Measurements from ENCODE around the gene SRSF7.
"Not testable (repeated sequence)": the region's sequence is repeated elsewhere in the genome, so short reads cannot be mapped to it uniquely, and the experiment has no call there.

The SRSF7 gene

GRCh38 chr2:38711558-38711957 lies 39.6 kb downstream of the SRSF7 start:
- Histone ChIP-seq H3K27me3 (replicated peaks) (no peaks in the 10 kb centered on the region), H3K4me3 (ENCODE audit: low read depth, low read length) (no peak overlapping the region), H3K36me3 (replicated peaks) (no peaks in the 10 kb centered on the region), H3K27ac (no peak overlapping the region)
- no peak for TF ChIP-seq CTCF (IDR thresholded peaks at IDR 0.05; ENCODE audit: low read depth, low read length, missing control alignments)
- in situ Hi-C loops (cut with HindIII; ENCODE audit: low pct_ligation_motif_present, low sequenced_read_pairs): no loop called here
- no peak for DNase-seq

- no peak overlapping the region for H3K4me3 ChIP-seq (ENCODE audit: low read depth, low read length)
- H3K36me3 ChIP-seq (replicated peaks): no peaks in the 10 kb centered on the region
- no peak for DNase-seq
- H3K27ac ChIP-seq: no peak overlapping the region
- no peaks in the 10 kb centered on the region for H3K27me3 ChIP-seq (replicated peaks)
- no peak for TF ChIP-seq CTCF (IDR thresholded peaks at IDR 0.05; ENCODE audit: low read depth, low read length, missing control alignments)
- in situ Hi-C loops (cut with HindIII; ENCODE audit: low pct_ligation_motif_present, low sequenced_read_pairs): no loop called here
Measured at GRCh38 chr2:38709567-38710194, 41.5 kb downstream of the SRSF7 start.

GRCh38 chr2:38708900-38709566 lies 42.1 kb downstream of the SRSF7 start:
- in situ Hi-C loops (cut with HindIII; ENCODE audit: low pct_ligation_motif_present, low sequenced_read_pairs): no loop called here
- H3K36me3 ChIP-seq (replicated peaks): no peaks in the 10 kb centered on the region
- no peak overlapping the region for H3K27ac ChIP-seq
- H3K27me3 ChIP-seq (replicated peaks): no peaks in the 10 kb centered on the region
- DNase-seq: no peak
- H3K4me3 ChIP-seq (ENCODE audit: low read depth, low read length): no peak overlapping the region
- no peak for TF ChIP-seq CTCF (IDR thresholded peaks at IDR 0.05; ENCODE audit: low read depth, low read length, missing control alignments)

GRCh38 chr2:38708491-38708890 lies 42.7 kb downstream of the SRSF7 start:
- in situ Hi-C loops (cut with HindIII; ENCODE audit: low pct_ligation_motif_present, low sequenced_read_pairs); H3K4me3 ChIP-seq (ENCODE audit: low read depth, low read length); H3K36me3 ChIP-seq (replicated peaks); DNase-seq; H3K27ac ChIP-seq; H3K27me3 ChIP-seq (replicated peaks): not testable (repeated sequence)

- in situ Hi-C loops (cut with HindIII; ENCODE audit: low pct_ligation_motif_present, low sequenced_read_pairs): no loop called here
- no peak overlapping the region for H3K27ac ChIP-seq
- no peak for TF ChIP-seq CTCF (IDR thresholded peaks at IDR 0.05; ENCODE audit: low read depth, low read length, missing control alignments)
- H3K36me3 ChIP-seq (replicated peaks): no peaks in the 10 kb centered on the region
- no peak overlapping the region for H3K4me3 ChIP-seq (ENCODE audit: low read depth, low read length)
- DNase-seq: no peak
- no peaks in the 10 kb centered on the region for H3K27me3 ChIP-seq (replicated peaks)
Measured at GRCh38 chr2:38706846-38707345, 44.3 kb downstream of the SRSF7 start.

- TF ChIP-seq CTCF (IDR thresholded peaks at IDR 0.05; ENCODE audit: low read depth, low read length, missing control alignments): no peak
- no peak for DNase-seq
- Histone ChIP-seq H3K27me3 (replicated peaks) (no peaks in the 10 kb centered on the region), H3K4me3 (ENCODE audit: low read depth, low read length) (no peak overlapping the region), H3K27ac (no peak overlapping the region), H3K36me3 (replicated peaks) (no peaks in the 10 kb centered on the region)
- in situ Hi-C loops (cut with HindIII; ENCODE audit: low pct_ligation_motif_present, low sequenced_read_pairs): no loop called here
Measured at GRCh38 chr2:38704664-38705063, 46.5 kb downstream of the SRSF7 start.

- DNase-seq: peak; percentile 59
- H3K4me3 ChIP-seq (ENCODE audit: low read depth, low read length); H3K36me3 ChIP-seq (replicated peaks); H3K27me3 ChIP-seq (replicated peaks); in situ Hi-C loops (cut with HindIII; ENCODE audit: low pct_ligation_motif_present, low sequenced_read_pairs): not testable (repeated sequence)
- peak overlapping the region; percentile 76 for H3K27ac ChIP-seq
Measured at GRCh38 chr2:38703336-38703735, 47.8 kb downstream of the SRSF7 start.
